ENCODE data around the gene STAT3. TPM values are rescaled to one million over a fixed set of nuclear protein-coding genes. Genes with fewer than 3 reads are reported as not detected.

The STAT3 gene
- total and polyA plus RNA-seq, 2 of the 13 experiments (the other 11 are each of a cell fraction or from before 2014, with no cell fraction given) = 61.8 to 62.4 TPM

DNA sequence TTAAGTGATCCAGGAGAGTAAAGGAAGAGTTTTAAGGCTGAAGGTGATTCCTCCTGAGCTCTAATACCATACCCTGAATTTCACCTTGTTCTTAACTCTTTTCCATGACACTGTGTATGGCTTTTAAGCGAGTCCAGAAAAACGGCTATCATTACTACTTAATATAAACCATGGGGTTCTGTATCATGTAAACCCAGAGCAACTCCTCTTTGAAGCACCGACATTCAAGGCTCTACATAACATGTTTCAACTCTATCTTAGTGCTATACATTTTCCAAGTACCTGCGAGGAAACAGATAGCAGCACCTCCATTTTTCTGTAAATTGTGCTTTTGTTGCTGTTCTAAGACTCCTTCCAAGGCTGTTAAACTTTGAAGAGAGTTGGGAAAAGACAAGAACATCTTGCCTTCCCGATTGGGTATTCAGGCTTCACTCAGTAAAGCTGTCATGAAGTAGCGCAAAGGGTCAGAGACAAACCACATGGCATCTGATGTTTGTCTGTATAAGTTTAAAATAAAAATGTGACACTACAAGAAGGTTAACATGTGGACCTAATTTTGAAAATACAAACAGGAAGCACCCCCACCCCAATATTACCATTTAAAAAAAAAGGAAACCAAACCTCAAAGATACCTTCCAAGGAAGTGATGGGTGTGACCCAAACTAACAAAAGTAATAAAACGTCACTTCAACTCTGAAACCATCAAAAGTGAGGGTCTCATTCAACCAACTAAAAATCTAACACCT is 115.9 kb downstream of the STAT3 start:
- no peak overlapping the region for H2AFZ ChIP-seq (ENCODE audit: low read length)
- FAIRE-seq (no peak), ATAC-seq (no peak), DNase-seq (ENCODE audit: low spot score) (no peak)
- no peak overlapping the region for H3K4me3 ChIP-seq (replicated peaks in 1 of 3; ENCODE audit: insufficient read depth in 1 of 3, low read depth in 2 of 3, low read length in 3 of 3)
- ChIA-PET CTCF (ENCODE audit: low intra/inter-chr PET ratio, low total read pairs) (no interaction called here), POLR2A (no interaction called here)
- H3K36me3 ChIP-seq (replicated peaks in 1 of 2; ENCODE audit: control insufficient read depth in 1 of 2, insufficient read depth in 2 of 2, low read length in 2 of 2) = no peaks in the 10 kb centered on the region
- no peaks in the 10 kb centered on the region; a peak in 1 of 5 replicates for H3K27me3 ChIP-seq (ENCODE audit: control insufficient read depth in 1 of 2, insufficient read depth in 2 of 2, low read length in 2 of 2)
- BruUV-seq (replicated peaks) = no TSS peak
- intact Hi-C loops (cut with micrococcal nuclease; ENCODE audit: unreplicated experiment) (no loop called here), in situ Hi-C loops (cut with HindIII; ENCODE audit: extremely low pct_ligation_motif_present, low pct_unique_long_range_greater_than_20kb) (no loop called here)
- H3K9me3 ChIP-seq (ENCODE audit: low read length) = no peaks in the 10 kb centered on the region
- H3K4me1 ChIP-seq (ENCODE audit: insufficient read depth, low read length) = peaks cover 84% of the 10 kb centered on the region
- no peak overlapping the region for H3K4me2 ChIP-seq (ENCODE audit: low read depth, low read length)
- TF ChIP-seq SP4 (CRISPR knock-in tag; IDR thresholded peaks at IDR 0.05) (no peak), ZNF333 (CRISPR knock-in tag; IDR thresholded peaks at IDR 0.05; ENCODE audit: borderline replicate concordance) (no peak), NKX3-1 (CRISPR knock-in tag; IDR thresholded peaks at IDR 0.05) (no peak), ZNF816 (CRISPR knock-in tag; IDR thresholded peaks at IDR 0.05; ENCODE audit: borderline replicate concordance) (no peak), ZIK1 (CRISPR knock-in tag; IDR thresholded peaks at IDR 0.05; ENCODE audit: borderline replicate concordance, low read depth) (no peak), SRSF1 (optimal IDR thresholded peaks at IDR 0.05; ENCODE audit: low read depth, low read length) (no peak)
- H3K9ac ChIP-seq (ENCODE audit: insufficient read depth, low read depth, low read length) = no peak overlapping the region
- H3K27ac ChIP-seq (ENCODE audit: extremely low read length, insufficient read depth, low read length) = no peak overlapping the region
- H4K20me1 ChIP-seq (ENCODE audit: insufficient read depth, low read length) = no peaks in the 10 kb centered on the region; the same call in 1 of the 2 replicates
- WGBS (ENCODE audit: low lambda C conversion rate) = 83% methylated on average over 7 of the region's 7 CpGs
- peaks cover 74% of the 10 kb centered on the region for H3K79me2 ChIP-seq (ENCODE audit: insufficient read depth, low read length)

DNA sequence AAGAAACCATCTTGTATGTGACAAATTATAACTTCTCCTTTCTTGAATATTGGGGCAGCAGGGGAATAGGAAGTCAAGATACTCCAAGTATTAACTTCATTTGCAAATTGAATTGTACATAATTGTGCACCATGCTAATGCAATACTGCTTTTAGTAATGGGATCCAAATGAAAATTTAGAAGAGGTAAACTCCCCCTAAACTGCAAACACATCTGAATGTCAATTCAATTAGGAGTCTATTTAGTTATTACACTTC is 116.5 kb downstream of the STAT3 start:
- TF ChIP-seq ZNF383 (CRISPR knock-in tag; IDR thresholded peaks at IDR 0.05; ENCODE audit: borderline replicate concordance) (no peak), SKI (IDR thresholded peaks at IDR 0.05; ENCODE audit: partially characterized antibody) (no peak)
- TF ChIP-seq, protein P1, sequence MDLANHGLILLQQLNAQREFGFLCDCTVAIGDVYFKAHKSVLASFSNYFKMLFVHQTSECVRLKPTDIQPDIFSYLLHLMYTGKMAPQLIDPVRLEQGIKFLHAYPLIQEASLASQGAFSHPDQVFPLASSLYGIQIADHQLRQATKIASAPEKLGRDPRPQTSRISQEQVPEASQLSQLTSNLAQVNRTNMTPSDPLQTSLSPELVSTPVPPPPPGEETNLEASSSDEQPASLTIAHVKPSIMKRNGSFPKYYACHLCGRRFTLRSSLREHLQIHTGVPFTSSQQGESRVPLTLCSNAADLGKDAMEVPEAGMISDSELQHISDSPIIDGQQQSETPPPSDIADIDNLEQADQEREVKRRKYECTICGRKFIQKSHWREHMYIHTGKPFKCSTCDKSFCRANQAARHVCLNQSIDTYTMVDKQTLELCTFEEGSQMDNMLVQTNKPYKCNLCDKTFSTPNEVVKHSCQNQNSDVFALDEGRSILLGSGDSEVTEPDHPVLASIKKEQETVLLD (CRISPR knock-in tag; IDR thresholded peaks at IDR 0.05; ENCODE audit: low read depth) = no peak
- CTCF ChIA-PET (ENCODE audit: low intra/inter-chr PET ratio, low total read pairs) = no interaction called here
- POLR2A ChIA-PET = no interaction called here
- Histone ChIP-seq H3K27ac (ENCODE audit: extremely low read length, insufficient read depth, low read length) (no peak overlapping the region), H3K36me3 (replicated peaks in 1 of 2; ENCODE audit: control insufficient read depth in 1 of 2, insufficient read depth in 2 of 2, low read length in 2 of 2) (no peaks in the 10 kb centered on the region), H3K4me3 (replicated peaks in 1 of 3; ENCODE audit: insufficient read depth in 1 of 3, low read depth in 2 of 3, low read length in 3 of 3) (no peak overlapping the region), H3K79me2 (ENCODE audit: insufficient read depth, low read length) (peaks cover 79% of the 10 kb centered on the region), H4K20me1 (ENCODE audit: insufficient read depth, low read length) (no peaks in the 10 kb centered on the region; the same call in 1 of the 2 replicates), H3K9me3 (ENCODE audit: low read length) (no peaks in the 10 kb centered on the region), H3K9ac (ENCODE audit: insufficient read depth, low read depth, low read length) (no peak overlapping the region), H3K4me1 (ENCODE audit: insufficient read depth, low read length) (peaks cover 84% of the 10 kb centered on the region), H2AFZ (ENCODE audit: low read length) (no peak overlapping the region), H3K27me3 (ENCODE audit: control insufficient read depth in 1 of 2, insufficient read depth in 2 of 2, low read length in 2 of 2) (no peaks in the 10 kb centered on the region; a peak in 1 of 5 replicates), H3K4me2 (ENCODE audit: low read depth, low read length) (no peak overlapping the region)
- FAIRE-seq (no peak), DNase-seq (ENCODE audit: low spot score) (no peak), ATAC-seq (no peak)
- intact Hi-C loops (cut with micrococcal nuclease; ENCODE audit: unreplicated experiment) = no loop called here
- in situ Hi-C loops (cut with HindIII; ENCODE audit: extremely low pct_ligation_motif_present, low pct_unique_long_range_greater_than_20kb) = no loop called here
- no TSS peak for BruUV-seq (replicated peaks)
